HG02970 (cell line): ENCODE results near the gene ME3.

ENCODE experiments used
- ATAC-seq: cut with Tn5 transposase; IDR thresholded peaks from one replicate; pipeline ENCODE4 v1.9.1; 2021; ENCODE audit warnings: mild to moderate bottlenecking, moderate library complexity, moderate number of reproducible peaks; ENCODE audit not compliant: unreplicated experiment, low FRiP score

The ME3 gene

DNA sequence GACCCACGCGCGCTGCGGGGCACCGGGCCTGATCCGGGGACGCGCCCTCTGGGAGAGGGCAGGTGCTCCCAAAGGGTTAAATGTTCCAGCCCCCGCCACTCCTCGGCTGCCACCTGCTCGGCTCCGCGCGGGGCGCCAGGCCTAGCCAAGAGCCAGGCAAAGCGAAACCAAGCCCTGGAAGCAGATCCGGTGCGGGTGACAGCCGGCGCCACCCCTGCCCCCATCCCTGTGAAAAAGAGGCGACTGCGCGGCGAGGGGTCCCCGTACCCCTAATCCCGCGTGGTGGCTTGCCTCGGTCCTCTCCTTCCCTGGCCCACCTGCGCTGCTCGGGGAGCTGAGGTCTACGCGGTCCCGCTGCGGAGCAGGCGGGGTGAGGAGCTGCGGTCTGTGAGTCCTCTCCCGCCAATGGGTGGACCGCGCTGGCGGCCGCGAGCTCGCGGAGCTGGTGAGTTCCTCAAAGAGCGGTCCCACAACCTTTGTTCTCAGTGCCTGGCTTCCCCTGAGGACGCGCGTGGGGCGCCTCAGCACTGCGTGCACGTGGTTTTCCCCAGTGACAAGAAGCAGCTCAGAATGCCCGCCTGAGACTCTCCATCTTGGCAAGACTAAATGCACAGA lies at the start of gene ME3:
Gene ME3 (minus strand): TSS at position 610 of the 615 bp plus-strand sequence.
- ATAC-seq = no peak

DNA sequence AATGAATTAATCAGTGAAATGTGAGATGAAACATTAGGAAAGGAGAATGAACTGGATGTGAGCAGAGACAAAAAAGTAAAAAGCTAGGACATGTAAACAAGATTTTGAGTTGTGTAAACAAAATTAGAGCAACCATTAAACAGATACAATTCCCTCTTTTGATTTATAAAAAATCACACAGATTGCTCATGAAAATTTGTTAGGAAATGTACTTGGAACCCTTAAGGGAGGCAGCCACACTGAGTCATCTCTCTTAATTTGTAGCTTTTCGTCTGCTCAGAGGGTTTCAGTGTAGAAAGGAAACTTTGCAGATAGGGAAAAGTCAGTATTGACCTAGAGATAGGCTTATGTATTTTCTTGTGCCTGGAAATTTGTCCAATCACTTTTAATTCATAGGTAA lies 49.6 kb upstream of the ME3 start:
- ATAC-seq = no peak

DNA sequence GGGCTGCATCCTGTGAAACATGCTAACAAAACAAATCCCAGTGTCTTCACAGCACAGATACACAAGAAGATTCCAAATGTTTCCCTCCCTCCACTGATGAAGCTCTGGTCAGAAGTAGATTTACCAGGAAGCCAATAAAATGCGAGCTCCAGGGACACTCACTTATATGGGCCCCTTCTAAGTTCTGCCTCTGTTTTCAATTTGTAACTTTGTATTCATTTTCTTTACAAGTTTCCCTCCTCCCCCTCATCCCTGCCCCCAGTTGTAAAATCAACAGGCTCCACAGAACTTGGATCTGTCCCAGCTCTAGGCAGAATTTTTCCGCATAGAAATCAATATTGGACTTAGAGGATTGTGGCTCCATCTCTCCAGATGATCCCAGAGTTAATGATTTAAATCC lies 48.1 kb upstream of the ME3 start:
- no peak for ATAC-seq

DNA sequence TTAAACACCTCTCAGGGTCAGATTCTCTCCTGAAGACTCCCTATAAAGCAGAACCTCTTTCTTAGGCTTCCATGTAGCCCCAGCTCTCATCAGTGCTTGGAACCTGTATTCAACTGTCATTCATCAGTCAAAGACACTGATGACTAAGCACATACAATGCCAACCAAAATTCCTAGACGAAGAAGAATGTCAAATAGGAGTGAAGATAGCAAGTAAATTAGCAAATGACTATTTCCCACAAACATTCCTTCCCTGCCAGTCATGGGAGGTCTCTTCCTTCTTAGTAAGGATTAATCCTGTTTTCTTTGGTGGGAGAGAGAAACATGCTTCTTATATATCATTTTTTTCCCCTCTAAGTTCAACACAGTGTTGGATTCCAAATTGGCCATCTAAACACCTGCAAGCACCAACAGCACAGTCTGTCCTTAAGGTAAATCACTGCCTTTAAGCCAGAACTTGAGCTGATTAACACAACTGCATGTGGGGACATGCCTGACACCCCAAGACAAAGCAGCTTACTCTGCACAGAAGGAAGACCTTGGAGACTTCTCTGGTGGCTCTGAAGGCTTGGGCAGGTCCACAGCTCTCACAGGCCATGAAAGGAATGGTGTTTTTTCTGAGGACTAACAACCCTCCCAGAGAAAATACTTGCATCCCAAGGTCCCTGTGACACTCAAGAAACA lies 47.5 kb upstream of the ME3 start:
- no peak for ATAC-seq

DNA sequence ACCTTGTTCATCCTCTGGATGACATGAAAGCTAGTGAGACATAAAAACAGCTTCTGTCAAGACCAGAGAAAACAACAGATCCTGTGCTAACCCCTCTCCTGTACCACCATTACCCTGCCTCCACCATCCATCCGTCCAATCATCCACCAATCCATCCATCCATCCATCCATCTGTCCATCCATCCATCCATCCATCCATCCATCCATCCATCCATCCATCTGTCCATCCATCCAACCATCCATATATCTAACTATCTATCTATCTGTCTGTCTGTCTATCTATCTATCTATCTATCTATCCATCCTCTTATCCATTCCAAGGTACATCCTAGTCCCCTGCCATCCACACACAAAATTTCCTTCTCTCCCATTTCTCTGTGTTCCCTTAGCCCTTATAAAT lies 46.6 kb upstream of the ME3 start:
- ATAC-seq = no peak

DNA sequence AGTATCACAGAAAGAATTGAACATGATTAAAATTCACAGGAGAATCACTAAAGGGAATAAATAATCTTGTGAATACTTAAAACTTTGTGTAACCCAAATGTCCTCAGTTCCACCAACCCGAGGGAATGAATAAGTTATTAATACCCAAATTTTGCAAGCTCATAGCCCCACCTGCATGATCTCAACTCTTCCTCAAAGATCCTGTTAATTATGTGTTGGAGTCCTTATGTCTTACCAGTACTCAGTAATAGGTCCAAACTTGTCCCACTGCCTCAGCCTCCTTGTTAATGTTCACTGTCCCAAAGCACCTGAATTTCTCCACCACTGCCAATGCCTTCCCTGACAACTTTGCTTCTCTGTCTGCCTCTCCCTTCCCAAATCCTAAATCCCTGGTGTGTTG lies 46.1 kb upstream of the ME3 start:
- no peak for ATAC-seq

DNA sequence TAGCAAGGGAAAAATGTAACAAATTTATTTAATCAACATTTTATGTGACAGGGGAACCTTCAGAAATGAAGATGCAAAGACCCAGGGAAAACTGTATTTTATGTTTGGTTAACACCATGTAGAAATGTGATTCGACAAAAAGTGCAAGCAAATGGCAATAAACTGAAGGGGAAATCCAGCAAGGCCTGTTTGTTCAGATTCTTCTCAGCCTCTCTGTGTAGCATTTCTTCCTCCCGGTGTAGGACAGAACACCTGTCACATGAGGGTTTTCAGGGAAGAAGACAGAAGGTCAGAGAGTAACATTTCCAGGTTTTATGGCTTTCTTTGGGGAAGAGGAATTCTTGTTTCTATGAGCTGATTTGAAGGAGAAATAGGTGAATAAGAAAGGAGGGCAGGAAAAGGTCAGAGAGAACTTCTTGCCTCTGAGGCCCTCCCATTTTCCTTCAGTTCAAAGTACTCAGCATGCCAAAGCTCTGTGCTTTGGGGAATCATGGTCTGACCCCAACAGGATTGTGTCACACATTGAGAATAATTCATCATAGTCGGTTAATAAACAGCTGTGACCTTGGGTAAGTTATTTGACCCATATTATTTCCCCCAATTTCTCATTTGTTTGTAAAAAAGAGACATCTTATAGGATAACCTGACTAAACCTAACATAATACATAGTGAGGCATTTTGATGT lies 45.5 kb upstream of the ME3 start:
- no peak for ATAC-seq

DNA sequence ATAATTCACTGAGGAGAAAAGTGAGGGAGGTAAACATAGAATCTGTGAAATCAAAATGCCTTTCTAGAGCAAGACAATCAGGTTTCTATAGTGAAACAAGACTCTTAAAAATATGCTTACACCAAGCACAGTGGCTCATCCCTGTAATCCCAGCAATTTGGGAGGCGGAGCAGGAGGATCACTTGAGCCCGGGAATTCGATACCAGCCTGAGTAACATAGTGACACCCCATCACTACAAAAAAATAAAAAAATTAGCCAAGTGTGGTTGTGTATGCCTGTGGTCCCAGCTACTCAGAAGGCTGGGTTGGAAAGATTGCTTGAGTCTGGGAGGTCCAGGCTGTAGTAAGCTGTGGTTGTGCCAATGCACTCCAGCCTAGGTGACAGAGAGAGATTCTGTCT lies 43.2 kb upstream of the ME3 start:
- ATAC-seq = no peak

DNA sequence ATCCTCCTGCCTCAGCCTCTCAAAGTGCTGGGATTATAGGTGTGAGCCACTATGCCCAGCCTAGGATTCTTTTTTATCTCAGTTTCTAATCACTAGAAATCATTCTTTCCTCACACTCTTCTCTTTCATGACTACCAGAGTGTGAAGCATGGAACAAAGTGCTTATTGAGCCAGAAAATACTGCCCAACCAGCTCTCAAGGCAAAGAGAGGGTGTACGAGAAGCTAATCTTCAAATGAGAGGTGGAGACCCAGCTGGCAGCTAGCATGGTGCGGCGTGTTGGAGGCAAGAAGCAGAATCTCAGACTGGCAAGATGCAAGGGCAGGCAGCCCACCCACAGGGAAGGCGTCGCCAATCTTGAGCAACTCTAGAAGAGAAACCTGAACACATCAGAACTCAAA lies 41.1 kb upstream of the ME3 start:
- no peak for ATAC-seq

DNA sequence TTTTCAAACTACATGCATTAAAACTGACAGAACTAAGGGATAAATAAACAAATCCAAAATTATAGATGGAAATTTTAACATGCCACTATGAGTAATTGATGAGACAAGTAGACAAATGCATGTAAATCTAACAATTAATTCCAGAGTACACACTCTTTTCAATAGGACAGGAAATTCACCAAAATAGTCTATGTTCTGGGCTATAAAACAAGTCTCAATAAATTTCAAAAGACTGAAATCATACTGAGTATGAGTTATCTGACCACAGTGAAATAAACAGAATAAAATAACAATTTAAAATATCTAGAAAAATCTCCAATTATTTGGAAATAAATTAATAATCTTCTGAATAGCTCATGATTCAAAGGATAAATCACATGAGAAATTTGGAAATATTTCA lies 38.5 kb upstream of the ME3 start:
- no peak for ATAC-seq

DNA sequence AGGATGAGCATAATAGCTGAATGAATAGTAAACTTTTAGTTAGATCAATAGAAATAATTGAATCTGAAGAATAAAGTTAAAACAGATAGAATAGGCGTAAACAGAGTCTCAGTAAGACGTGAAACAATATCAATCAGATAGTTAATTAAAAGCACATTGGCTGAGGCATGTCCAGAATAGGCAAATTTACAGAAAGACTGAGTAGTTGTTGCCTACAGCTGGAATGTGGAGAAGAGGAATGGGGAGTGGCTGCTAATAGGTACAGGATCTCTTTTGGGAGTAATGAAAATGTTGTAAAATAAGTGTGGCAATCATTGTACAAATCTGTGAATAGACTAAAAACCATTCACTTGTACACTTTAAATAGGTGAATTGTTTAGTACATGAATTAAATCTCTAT lies 36.3 kb upstream of the ME3 start:
- ATAC-seq = no peak

DNA sequence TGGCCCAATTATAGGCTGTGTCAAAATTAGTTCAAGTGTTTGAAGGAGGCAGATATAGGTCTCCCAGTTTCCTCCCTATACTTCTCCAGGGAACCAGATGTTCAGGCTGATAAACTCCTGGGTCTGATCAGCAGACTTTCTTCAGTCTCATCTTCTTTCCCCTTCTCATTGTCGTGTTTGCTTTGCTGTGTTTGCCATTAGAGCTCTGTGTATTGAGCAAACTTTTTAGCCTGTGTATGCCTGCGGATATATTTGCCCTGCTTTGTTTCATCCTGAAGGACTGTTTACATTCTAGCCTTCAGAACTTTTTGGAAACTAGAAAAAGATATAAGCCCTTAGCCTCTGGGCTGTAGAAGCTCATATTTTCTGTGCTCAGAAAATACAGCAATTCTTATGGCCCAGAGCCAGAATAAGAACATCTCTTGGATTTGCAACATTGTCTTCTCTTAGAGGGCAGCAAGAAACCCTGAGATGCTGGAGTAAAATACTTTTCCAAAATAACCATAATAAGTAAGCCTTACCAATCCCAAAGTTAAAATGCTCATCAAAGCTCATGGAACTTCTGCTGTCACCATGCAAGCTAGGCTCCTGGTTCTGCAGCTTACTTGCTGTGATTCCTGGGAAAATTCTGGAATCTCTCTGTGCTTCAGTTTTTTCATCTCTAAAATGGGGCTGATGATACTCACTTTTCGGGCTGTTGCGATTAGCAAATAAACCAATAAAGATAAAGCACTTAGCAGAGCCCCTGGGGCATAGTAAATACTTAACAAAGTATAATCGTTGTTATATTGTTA lies 34.1 kb upstream of the ME3 start:
- no peak for ATAC-seq

DNA sequence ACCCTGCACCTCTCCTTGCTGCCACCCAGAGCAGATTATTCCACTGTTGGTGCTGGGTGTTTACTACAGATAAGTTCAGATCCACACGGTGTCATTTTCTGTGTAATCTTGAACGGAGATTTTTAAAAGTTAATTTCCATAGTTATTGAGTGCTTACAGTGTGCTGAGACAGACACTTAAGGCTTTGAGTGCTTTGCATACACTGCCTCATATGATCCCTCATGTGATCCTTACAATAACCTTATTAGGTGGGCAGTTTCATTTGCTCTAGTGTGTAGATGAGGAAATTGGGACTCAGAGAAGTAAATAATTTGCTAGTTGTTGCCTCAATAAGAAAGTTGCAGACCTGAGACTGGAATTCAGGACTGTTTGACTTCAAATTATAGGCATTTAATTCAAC lies 32.3 kb upstream of the ME3 start:
- no peak for ATAC-seq

DNA sequence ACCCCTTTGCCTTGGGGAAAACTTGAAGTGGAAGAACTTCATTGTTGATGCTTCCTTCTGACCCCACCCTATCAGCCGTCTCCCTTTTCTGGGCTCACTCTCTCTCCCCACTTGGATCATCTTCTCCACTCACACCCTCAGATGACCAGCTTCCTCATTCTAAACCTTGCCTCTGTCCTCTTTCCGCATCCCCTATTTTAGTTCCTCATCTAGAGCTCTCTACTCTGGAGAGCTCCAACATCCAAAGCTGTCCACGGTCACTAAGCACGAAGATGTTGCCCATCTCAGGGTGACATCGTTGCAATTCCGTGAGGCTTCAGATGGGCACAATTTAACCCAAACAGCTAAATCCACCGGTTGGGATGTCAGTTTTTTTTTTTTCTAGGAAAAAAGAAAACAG lies 31.6 kb upstream of the ME3 start:
- ATAC-seq = no peak

DNA sequence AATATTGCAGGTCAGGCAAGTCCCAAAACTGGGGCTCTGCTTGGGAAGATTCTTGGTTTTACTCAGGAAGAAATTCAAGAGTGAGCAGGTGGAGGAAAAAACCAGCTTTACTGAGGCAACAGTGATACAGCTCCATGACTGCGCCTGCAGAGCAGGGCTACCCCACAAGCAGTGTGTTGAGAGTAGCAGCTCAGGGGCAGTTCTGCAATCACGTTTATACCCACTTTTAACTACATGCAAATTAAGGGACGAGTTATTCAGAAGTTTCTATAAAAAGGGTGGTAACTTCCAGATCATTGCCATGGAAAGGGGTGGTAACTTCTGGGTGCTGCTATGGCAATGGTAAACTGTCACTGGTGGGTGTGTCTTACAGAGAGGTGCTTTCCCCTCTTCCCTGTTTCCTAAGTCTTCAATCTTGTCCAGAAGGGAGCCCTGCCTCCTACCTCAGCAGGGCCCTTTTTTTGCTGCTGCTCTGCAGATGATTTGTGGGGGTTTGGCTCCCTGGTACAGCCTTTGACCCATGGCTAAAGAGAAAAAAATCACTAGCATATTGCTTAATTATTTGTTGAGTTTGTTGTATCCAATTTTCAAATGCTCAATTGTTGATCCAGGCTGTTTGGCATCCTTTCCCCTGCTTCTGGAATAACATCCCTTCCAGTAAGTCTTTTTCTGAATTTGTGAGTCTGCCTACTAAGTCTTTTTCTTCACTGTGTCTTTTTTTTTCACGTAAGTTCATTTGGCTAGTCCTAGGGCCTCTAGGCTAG lies 30.0 kb upstream of the ME3 start:
- no peak for ATAC-seq

DNA sequence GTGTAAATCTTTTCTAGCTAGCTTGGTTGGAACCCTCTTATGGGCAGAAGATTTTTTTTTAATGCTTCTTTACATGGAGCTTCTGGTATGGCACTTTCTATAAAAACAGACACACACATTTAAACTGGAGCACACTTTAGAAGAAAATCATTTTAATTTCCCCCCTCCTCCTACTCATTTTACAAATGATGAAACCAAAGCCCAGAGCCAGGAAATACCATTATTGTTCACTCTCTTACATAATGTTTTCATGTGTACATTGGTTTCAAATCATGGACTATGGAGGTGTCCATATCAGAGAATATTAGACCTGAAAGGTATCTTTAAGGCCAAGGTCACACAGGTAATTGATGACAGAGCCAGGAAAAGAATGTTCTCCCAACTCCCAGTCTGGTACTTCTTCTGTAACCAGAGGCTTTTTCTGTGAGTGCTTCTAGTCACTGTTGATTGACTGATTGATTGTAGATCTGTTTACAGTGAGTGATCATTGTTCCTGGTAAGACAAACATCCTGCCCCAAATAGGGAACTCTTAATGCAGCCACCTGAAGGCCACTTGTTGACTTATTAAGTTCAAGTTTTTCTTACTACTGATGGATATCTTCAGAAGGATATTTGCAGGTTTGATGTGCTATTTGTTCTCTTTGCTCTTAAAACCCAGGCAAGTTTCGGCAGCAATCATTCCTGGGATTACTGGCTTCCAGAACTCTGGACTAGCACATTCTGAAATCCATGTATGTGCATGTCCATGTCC lies 26.8 kb upstream of the ME3 start:
- no peak for ATAC-seq

DNA sequence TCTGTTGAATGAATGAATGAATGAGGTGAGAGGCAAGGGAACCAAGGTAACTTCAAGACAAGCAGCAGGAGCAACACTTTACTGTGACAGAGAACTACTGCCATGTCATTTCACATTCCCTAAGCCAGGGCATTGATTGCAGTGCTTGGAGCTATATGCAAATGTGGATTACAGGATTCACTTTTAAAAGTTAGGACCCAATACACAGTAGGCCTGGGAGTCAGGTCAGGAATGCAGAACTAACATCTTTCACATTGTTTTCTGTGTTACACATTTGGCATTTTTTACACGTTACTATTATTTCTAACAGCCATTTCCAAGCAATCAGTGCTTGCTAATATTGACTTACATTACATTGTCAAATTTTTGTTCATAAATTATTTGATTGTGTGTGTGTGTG lies 26.2 kb upstream of the ME3 start:
- ATAC-seq = no peak

DNA sequence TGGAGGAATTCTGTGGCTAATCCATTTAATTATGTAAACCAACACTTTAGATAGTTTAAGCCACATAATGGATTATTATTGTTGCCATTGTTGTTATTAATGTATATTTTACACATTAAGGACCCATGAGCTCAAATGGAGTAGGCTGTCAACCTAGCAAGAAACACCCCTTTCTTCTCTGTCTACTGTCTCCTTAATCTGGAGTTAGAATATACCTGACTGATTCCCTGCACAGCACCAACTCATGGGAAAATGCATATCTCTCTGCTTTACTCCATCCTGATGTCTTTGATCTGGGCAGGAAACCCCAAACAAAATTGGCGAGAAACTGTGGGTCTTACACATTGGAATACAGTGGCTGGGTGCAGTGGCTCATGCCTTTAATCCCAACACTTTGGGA lies 24.0 kb upstream of the ME3 start:
- ATAC-seq = no peak

DNA sequence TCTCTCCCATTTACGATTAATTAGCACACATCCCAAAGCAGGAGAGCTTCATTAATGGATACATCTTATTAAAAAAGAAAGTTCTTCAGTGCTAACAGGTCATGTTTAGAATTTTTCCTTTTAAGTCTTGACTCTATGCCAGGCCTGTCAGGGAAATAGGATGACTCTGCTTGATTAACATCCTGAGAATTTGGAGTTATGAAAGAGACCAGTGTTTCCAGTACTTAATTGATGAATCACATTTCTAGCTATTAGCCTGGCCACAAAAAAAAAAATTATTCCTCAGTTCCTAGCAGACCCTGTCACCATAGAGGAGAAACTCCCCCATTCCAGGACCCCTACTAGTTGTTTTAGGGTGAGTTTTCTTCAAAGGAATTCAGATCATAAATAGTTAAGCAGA lies 23.6 kb upstream of the ME3 start:
- no peak for ATAC-seq

DNA sequence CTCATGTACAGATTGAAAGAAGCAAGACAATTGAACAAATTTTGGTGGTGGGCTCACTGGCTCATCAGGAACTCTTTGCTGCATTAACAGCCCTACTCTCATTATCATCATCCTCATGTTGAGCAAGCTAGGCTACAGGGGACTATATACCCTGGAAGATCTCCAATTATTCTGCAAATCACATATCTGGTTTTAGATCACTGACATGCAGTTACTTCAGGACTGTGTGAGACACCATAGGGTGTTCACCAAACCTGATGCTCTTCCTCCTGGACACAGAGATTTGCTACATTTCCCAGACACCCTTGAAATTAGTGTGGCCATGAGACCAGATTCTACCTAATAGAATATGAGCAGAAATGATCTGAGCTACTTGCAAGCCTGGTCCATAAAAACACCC lies 23.0 kb upstream of the ME3 start:
- no peak for ATAC-seq
